ENCODE results near the gene CUL4A.

Gene CUL4A

DNA sequence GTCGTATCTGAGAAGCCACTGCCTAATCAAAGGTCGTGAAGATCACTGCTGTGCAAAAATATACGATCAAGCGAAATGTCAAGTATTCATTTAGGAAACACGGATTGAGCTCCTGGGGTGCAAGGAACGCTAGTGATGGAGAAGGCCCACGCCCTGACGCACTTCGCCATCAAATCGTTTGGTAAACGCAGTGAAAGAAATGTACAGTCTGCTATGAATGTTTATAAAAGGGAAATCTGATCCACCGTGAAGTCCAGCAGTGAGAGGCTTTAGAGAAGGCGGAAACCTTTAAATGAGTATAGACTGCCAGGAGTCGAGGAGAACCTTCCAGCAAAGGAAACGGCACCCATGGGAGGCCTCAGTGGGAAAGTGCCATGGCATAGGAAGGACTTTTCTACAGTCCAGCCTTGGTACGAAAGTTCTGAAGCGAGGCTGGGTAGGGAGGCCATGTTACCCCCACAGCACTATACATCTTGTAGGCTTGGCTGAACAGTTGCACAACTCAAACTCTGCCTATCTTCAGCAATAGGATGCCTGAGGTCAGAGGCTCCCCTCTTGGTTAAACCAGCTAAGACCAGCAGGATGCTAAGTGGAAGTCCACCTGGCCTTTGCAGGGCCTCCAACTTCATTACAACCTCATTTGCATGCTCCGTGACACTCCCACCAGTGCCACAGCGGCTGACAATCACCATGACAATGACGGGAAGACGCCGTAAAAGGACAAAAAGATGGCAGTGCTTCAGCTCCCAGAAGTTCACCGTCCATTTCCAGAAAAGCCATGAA, 21.3 kb upstream of the CUL4A start:
- Mint-ChIP-seq H3K27me3 (no peaks in the 10 kb centered on the region), H3K27ac (no peak overlapping the region), H3K4me1 (peaks cover 38% of the 10 kb centered on the region), H3K36me3 (ENCODE audit: low read depth) (peaks cover 55% of the 10 kb centered on the region), H3K4me3 (no peak overlapping the region), H3K9me3 (no peaks in the 10 kb centered on the region)
- ATAC-seq (no peak), DNase-seq (no peak)

DNA sequence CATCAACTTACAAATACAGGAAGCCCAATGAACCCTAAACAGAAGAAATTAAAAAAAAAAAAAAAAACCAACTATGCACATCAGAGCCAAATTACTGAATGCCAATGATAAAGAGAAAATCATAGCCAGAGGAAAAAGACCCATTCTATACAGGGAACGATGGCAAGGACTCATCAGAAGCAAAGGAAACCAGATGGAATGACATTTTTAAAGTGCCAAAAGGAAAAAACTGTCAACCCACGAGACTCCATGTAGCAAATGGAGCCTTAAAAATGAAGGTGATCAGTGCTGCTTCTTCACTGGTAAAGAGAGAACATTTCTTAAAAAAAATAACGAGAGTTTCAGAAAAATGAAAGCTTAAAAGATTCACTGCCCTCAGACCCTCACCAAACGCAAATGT, 19.2 kb upstream of the CUL4A start:
- ATAC-seq = no peak
- peaks cover 53% of the 10 kb centered on the region for H3K36me3 Mint-ChIP-seq (ENCODE audit: low read depth)
- H3K4me3 Mint-ChIP-seq = no peak overlapping the region
- no peaks in the 10 kb centered on the region for H3K9me3 Mint-ChIP-seq
- no peak for DNase-seq
- H3K4me1 Mint-ChIP-seq = peaks cover 28% of the 10 kb centered on the region
- no peaks in the 10 kb centered on the region for H3K27me3 Mint-ChIP-seq
- H3K27ac Mint-ChIP-seq = no peak overlapping the region

DNA sequence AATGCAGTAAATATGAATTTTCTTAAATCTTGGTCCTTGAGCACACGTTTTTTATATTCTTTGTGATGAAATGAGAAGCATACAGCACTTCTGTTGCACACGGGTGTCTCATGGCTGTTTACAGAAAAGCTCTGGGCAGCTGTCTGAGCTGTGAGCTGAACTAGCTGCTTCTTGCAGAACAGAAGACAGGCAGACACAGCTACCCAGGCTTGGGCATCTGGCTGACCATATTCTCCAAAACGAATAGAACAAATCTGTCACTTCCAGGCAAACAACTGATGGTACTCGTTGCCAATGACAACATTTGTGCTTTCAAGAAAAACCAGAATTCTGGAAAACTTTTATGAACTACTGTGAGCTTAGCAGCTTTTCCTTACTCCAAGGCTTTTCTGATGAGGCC, 17.1 kb upstream of the CUL4A start:
- Mint-ChIP-seq H3K27me3 (no peaks in the 10 kb centered on the region), H3K36me3 (ENCODE audit: low read depth) (peaks cover 55% of the 10 kb centered on the region), H3K9me3 (no peaks in the 10 kb centered on the region), H3K4me3 (no peak overlapping the region), H3K27ac (no peak overlapping the region), H3K4me1 (peaks cover 10% of the 10 kb centered on the region)
- DNase-seq (no peak), ATAC-seq (no peak)

GRCh38 chr13:113192902-113193301, 16.5 kb upstream of the CUL4A start:
- peaks cover 52% of the 10 kb centered on the region for H3K36me3 Mint-ChIP-seq (ENCODE audit: low read depth)
- ATAC-seq (no peak), DNase-seq (no peak)
- H3K27ac Mint-ChIP-seq = no peak overlapping the region
- H3K4me1 Mint-ChIP-seq = peaks cover 4% of the 10 kb centered on the region
- H3K4me3 Mint-ChIP-seq = no peak overlapping the region
- H3K27me3 Mint-ChIP-seq = no peaks in the 10 kb centered on the region
- H3K9me3 Mint-ChIP-seq = no peaks in the 10 kb centered on the region

- Mint-ChIP-seq H3K27ac (no peak overlapping the region), H3K9me3 (no peaks in the 10 kb centered on the region), H3K36me3 (ENCODE audit: low read depth) (peaks cover 45% of the 10 kb centered on the region), H3K4me3 (no peak overlapping the region), H3K27me3 (no peaks in the 10 kb centered on the region), H3K4me1 (no peaks in the 10 kb centered on the region)
- no peak for ATAC-seq
- no peak for DNase-seq
Measured at GRCh38 chr13:113195360-113195759, 14.1 kb upstream of the CUL4A start.

GRCh38 chr13:113196970-113197737, 12.3 kb upstream of the CUL4A start:
- peaks cover 47% of the 10 kb centered on the region for H3K36me3 Mint-ChIP-seq (ENCODE audit: low read depth)
- ATAC-seq = no peak
- no peak overlapping the region for H3K27ac Mint-ChIP-seq
- H3K27me3 Mint-ChIP-seq = no peaks in the 10 kb centered on the region
- no peak overlapping the region for H3K4me3 Mint-ChIP-seq
- H3K4me1 Mint-ChIP-seq = peaks cover 3% of the 10 kb centered on the region
- DNase-seq = no peak
- H3K9me3 Mint-ChIP-seq = no peaks in the 10 kb centered on the region

DNA sequence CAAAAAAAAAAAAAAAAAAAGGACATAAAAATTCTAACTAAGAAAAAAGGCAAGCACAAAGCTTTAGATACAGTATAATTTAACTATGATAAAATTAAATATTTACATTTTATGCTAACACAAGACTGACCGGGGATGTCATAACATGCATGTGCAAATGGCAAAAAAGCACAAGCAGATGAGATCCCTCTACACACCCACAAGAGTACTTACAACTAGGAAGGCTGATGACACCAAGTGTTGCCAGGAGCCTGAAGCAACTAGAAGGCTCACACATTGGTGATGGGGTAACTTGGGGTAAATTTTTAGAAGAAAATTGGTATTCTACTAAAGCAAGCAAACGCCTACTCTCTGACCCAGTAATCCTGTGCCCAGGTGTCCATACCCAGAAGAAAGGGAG, 7.6 kb upstream of the CUL4A start:
- H3K27ac Mint-ChIP-seq = no peak overlapping the region
- peaks cover 42% of the 10 kb centered on the region for H3K36me3 Mint-ChIP-seq (ENCODE audit: low read depth)
- H3K4me3 Mint-ChIP-seq = no peak overlapping the region
- H3K4me1 Mint-ChIP-seq = peaks cover 45% of the 10 kb centered on the region
- DNase-seq (no peak), ATAC-seq (no peak)
- no peaks in the 10 kb centered on the region for H3K27me3 Mint-ChIP-seq
- no peaks in the 10 kb centered on the region for H3K9me3 Mint-ChIP-seq

DNA sequence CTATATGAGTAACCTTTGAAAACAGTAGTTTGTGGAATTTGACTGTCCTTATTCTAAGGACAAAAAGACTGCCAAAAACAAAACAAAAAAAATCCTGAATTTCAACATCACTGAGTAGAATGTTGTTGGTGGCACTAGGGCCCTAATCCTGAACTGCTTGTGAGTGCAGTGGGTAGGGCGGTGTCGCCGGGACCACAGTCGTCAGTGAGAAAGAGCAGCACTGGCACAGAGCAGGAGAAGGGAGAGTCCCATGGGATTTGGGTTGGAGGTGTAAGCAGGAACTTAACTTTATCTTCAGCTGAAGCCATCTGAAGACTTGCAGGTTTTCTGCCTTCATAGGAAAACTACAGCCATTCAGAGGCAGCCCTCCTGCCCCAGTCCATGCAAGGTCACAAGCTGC, 6.5 kb upstream of the CUL4A start:
- DNase-seq (no peak), ATAC-seq (no peak)
- Mint-ChIP-seq H3K36me3 (ENCODE audit: low read depth) (peaks cover 43% of the 10 kb centered on the region), H3K27me3 (no peaks in the 10 kb centered on the region), H3K4me1 (peaks cover 56% of the 10 kb centered on the region), H3K9me3 (no peaks in the 10 kb centered on the region), H3K4me3 (no peak overlapping the region), H3K27ac (no peak overlapping the region)

DNA sequence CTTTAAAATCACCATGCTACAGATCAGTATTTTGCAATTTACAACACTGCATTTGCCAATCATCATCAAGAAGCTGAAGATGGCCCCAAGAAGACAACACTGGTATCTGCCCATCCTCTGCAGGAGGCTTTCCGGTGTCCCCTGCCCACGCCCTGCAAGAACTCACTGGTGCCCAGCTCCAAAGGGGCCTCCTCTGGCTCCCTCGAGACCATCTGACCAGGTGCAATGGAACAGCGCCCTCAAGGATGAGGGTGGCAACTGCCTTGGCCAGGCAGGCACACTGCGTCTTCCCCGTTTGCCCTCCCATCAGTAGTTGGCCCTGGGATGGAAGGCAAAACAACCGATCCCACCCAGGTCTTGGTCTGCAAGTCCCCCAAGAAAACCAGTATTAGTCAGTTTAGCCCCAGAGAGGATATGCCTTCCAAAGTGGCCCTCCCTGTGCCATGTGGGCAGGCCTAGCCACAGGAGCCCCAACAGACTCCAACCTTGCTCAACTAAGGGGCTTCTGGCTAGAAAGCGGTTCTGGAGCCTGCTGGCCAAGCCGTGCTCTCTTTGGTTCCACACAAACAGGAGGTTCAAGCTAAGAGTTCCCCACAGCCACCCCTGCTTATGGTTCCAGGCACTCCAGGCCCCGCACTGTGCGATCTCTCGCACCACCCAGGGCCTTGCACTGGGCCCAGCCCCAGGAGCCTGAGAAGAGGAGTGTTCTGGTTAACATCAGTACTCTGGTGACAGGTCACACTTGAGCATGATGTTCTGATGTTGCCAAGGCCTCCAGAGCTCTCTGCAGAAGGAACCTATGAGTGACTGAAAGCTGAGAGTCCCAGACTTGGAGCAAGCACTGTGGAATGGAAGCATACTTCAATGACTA, 5.7 kb upstream of the CUL4A start:
- no peak for DNase-seq
- H3K4me3 Mint-ChIP-seq = no peak overlapping the region
- peaks cover 56% of the 10 kb centered on the region for H3K4me1 Mint-ChIP-seq
- ATAC-seq = no peak
- H3K36me3 Mint-ChIP-seq (ENCODE audit: low read depth) = peaks cover 40% of the 10 kb centered on the region
- H3K9me3 Mint-ChIP-seq = no peaks in the 10 kb centered on the region
- no peaks in the 10 kb centered on the region for H3K27me3 Mint-ChIP-seq
- no peak overlapping the region for H3K27ac Mint-ChIP-seq

- Mint-ChIP-seq H3K27me3 (no peaks in the 10 kb centered on the region), H3K27ac (no peak overlapping the region), H3K9me3 (no peaks in the 10 kb centered on the region), H3K4me1 (peaks cover 56% of the 10 kb centered on the region), H3K36me3 (ENCODE audit: low read depth) (peaks cover 36% of the 10 kb centered on the region), H3K4me3 (no peak overlapping the region)
- DNase-seq (no peak), ATAC-seq (no peak)
Measured at GRCh38 chr13:113204378-113204734, 5.1 kb upstream of the CUL4A start.

DNA sequence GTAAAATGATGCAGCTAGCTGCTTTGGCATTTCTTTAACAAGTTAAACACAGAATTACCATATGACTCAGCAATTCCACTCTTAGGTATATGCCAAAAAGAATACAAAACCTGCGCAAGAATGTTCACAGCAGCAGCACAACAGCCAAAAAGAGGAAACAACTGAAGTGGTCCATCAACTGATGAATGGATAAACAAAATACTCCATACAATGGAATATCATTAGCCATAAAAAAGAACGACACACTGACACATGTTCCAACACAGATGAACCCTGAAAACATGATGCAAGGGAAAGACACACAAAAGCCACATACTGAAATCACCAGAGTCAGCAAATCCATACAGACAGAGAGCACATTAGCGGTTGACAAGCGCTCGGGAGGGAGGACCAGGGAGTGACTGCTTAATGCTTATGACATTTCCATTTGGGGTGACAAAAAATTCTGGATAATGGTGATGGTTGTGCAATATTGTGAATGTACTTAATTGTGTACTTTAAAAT, 3.9 kb upstream of the CUL4A start:
- peaks cover 61% of the 10 kb centered on the region for H3K4me1 Mint-ChIP-seq
- H3K27ac Mint-ChIP-seq = peak overlapping the region; percentile 63
- no peaks in the 10 kb centered on the region for H3K27me3 Mint-ChIP-seq
- ATAC-seq = no peak
- H3K9me3 Mint-ChIP-seq = no peaks in the 10 kb centered on the region
- DNase-seq = no peak
- peaks cover 32% of the 10 kb centered on the region for H3K36me3 Mint-ChIP-seq (ENCODE audit: low read depth)
- H3K4me3 Mint-ChIP-seq = peak overlapping the region; percentile 95

GRCh38 chr13:113207460-113207859, 2.0 kb upstream of the CUL4A start:
- ATAC-seq (no peak), DNase-seq (no peak)
- Mint-ChIP-seq H3K4me3 (peak overlapping the region; percentile 95), H3K27ac (peak overlapping the region; percentile 83), H3K4me1 (peaks cover 63% of the 10 kb centered on the region), H3K27me3 (no peaks in the 10 kb centered on the region), H3K9me3 (no peaks in the 10 kb centered on the region), H3K36me3 (ENCODE audit: low read depth) (peaks cover 46% of the 10 kb centered on the region)

DNA sequence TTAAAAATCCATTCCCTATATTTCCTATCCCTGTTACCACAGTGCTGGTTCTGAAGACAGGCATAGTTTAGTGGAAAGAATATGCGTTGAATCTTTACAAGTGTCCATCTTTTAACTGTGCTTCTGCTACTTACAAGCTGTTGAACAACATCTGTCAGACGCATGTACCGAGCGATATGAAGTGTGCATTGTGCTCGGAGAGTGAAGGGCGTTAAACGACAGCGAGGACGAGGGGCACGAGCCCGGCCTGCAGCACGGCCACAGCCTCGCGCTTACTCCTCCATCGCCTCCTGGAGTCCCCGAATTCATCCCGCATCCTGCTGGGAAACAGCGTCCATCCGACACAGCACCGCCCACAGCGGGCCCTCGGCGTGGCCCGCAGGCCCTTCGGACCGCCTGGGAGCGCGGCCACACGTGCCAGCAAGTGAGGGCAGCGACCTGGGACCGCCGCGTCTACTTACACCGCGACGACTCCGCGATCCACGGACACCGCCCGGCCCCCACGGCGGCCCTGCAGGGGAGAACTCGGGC, 1.5 kb upstream of the CUL4A start:
- Mint-ChIP-seq H3K9me3 (no peaks in the 10 kb centered on the region), H3K4me3 (peak overlapping the region; percentile 95), H3K27ac (peak overlapping the region; percentile 83), H3K36me3 (ENCODE audit: low read depth) (peaks cover 46% of the 10 kb centered on the region), H3K4me1 (peaks cover 59% of the 10 kb centered on the region), H3K27me3 (no peaks in the 10 kb centered on the region)
- DNase-seq (peak; percentile 16), ATAC-seq (peak; percentile 2)

Measured in activated naive CD8-positive, alpha-beta T cell treated with anti-CD3 and anti-CD28 coated beads, Interleukin-2, amount 50 U/mL, for 24 hours (primary cell).